Heart left ventricle (tissue), 16 donors: Measurements from ENCODE around the gene UBP1. TPM values are rescaled to one million over a fixed set of nuclear protein-coding genes. Genes with fewer than 3 reads are reported as not detected.
A peak's percentile ranks its signal among the peaks of the same experiment; 100 is the strongest.

Experiments used
- ATAC-seq, 4 donors: fragments of 200-7000 bp; cut with Tn5 transposase; one replicate each; pipeline ENCODE4 v1.9.1; 2020 to 2022; ENCODE audit warnings: moderate library complexity in 4 of 4, mild to moderate bottlenecking in 3 of 4, moderate number of reproducible peaks in 1 of 4
- DNase-seq, 5 donors: peaks; one replicate each; pipeline ENCODE4 v3.0.0-alpha.2; 2020
- H3K27ac ChIP-seq, 12 donors: fragments of 200-600 bp; sonication (generic) in 4 of 12; one replicate each; pipeline versions ENCODE4 v1.5.0 to v1.8.0; 2016 to 2022; ENCODE audit warnings: mild to moderate bottlenecking in 2 of 12
- H3K27me3 ChIP-seq, 9 donors: fragments of 200-600 bp; sonication (generic) in 2 of 9; one replicate each; pipeline versions ENCODE4 v1.5.1 to v1.8.0; 2016 to 2022; ENCODE audit warnings: mild to moderate bottlenecking in 3 of 9
- H3K36me3 ChIP-seq, 9 donors: fragments of 200-600 bp; sonication (generic) in 2 of 9; one replicate each; pipeline versions ENCODE4 v1.5.0 to v1.8.0; 2018 to 2022; ENCODE audit warnings: mild to moderate bottlenecking in 2 of 9
- H3K4me1 ChIP-seq, 12 donors: fragments of 200-600 bp; sonication (generic) in 4 of 12; one replicate each; pipeline versions ENCODE4 v1.5.0 to v1.8.0; 2016 to 2022; ENCODE audit warnings: mild to moderate bottlenecking in 3 of 12
- H3K4me3 ChIP-seq, 12 donors: fragments of 200-600 bp; sonication (generic) in 4 of 12; one replicate each; pipeline versions ENCODE4 v1.5.0 to v1.8.0; 2017 to 2022; ENCODE audit warnings: mild to moderate bottlenecking in 9 of 12, moderate library complexity in 4 of 12
- H3K9me3 ChIP-seq, 12 donors: fragments of 200-600 bp; sonication (generic) in 4 of 12; one replicate each; pipeline versions ENCODE4 v1.5.0 to v1.8.0; 2016 to 2022; ENCODE audit warnings: mild to moderate bottlenecking in 1 of 12
- CTCF ChIP-seq, 12 donors: fragments of 200-600 bp; sonication (generic) in 4 of 12; IDR thresholded peaks; one replicate each; pipeline versions ENCODE4 v1.5.0 to v1.8.0; 2018 to 2022; ENCODE audit warnings: antibody characterized with exemption in 12 of 12, mild to moderate bottlenecking in 5 of 12
- POLR2A ChIP-seq, 2 donors: fragments of 450-650 bp; IDR thresholded peaks; one replicate each; pipeline ENCODE4 v1.6.1; 2017; ENCODE audit warnings: antibody characterized with exemption in 2 of 2, mild to moderate bottlenecking in 2 of 2, moderate library complexity in 2 of 2
- WGBS, 4 donors: extraction: QIAGEN DNeasy Blood & Tissue Kit in 2 of 4; methylation state at CpG; one replicate each; pipeline versions ENCODE4 v1.1.5 to v1.1.7; 2013 to 2018; 5-methylcytosine and 5-hydroxymethylcytosine counted together
- intact Hi-C, 10 donors: fragments of 100-400 bp; cut with DNase I; formaldehyde crosslinking; loops; one replicate each; pipeline versions ENCODE4 v1.11.1 to v1.14.2; 2022
- polyA plus RNA-seq, 2 donors: library from polyadenylated mRNA; stranded (reverse); fragments of 200-250 nt; gene quantifications; one replicate each; pipeline ENCODE4 v1.2.3, GENCODE V29; 2013
- total RNA-seq, 9 donors: library from RNA; depleted of rRNA in 2 of 9; stranded (reverse); fragments of >200 nt in 2 of 9; fragmentation: NEBNext Ultra II Directional in 3 of 9; extraction: Animal tissue kit (Norgen Biotek cat#: 25700) in 3 of 9; gene quantifications; one replicate each; pipeline versions ENCODE4 v1.1.0 to v1.2.4, GENCODE V29; 2016 to 2023
- donor health status: ischemic (EF 13 %, LVEDD 7.1; RV severe dilation, severe dysfunction).
- donor health status: healthy with polysubstance abuse.
- donor health status: DM: no; HTN: yes; CAD: no.
- donor health status: DM: no; HTN: no; CAD: no.
- donor health status: ischemic (EF 25% LVEDD 6.9; RV normal size, moderate dysfunction).
- donor health status: ischemic (EF 25% LVEDD 5.7; RV mildly dilated, moderate dysfunction).
- donor health status: healthy.
- donor health status: DM: yes; HTN: yes; CAD: no.
- donor health status: ischemic (EF 35%, LVEDD 5.7; RV mildly dilated, moderate dysfunction).
- donor health status: nonischemic (EF 11% LVEDD 7.7; RV severe dilation, severe dysfunction).
- donor health status: DM: yes; HTN: yes; CAD: no.
- donor health status: PGD.
- donor health status: ischemic (EF 29% LVEDD 5.4; RV normal size, mild dysfunction).
- donor health status: nonischemic (EF 23%, LVEDD 6.1; RV moderate dilation, normal function).

Gene UBP1
- total and polyA plus RNA-seq, 11 donors, result 11.8 to 53.5 (median 42.0) TPM

- Histone ChIP-seq H3K27me3 (no peaks in the 10 kb centered on the region), H3K36me3 (peaks cover 0 to 5% (median 0%) of the 10 kb centered on the region in 9 donors), H3K27ac (no peak overlapping the region), H3K4me3 (no peak overlapping the region), H3K4me1 (peaks cover 0 to 8% (median 0%) of the 10 kb centered on the region in 12 donors), H3K9me3 (no peaks in the 10 kb centered on the region)
- intact Hi-C loops, result loop anchor here in 1 of 10 donors (5.0 kb wide), 1 partner anchor 222 kb away; no protein-coding TSS in a partner anchor
- ATAC-seq (no peak), DNase-seq (no peak)
- TF ChIP-seq POLR2A (IDR thresholded peaks at IDR 0.05), result no peak
- TF ChIP-seq CTCF (IDR thresholded peaks at IDR 0.05), result no peak
Measured at GRCh38 chr3:33364060-33364459, 76.1 kb downstream of the UBP1 start.

- DNase-seq, result no peak
- 90 to 93% (median 91%) methylated on average over 3 of the region's 3 CpGs for WGBS, 4 donors
- no peaks in the 10 kb centered on the region for H3K9me3 ChIP-seq
- no peak overlapping the region for H3K27ac ChIP-seq
- H3K27me3 ChIP-seq, result no peaks in the 10 kb centered on the region
- no peak for TF ChIP-seq POLR2A (IDR thresholded peaks at IDR 0.05)
- no peak for TF ChIP-seq CTCF (IDR thresholded peaks at IDR 0.05)
- intact Hi-C loops, result loop anchor here in 1 of 10 donors (5.0 kb wide), 1 partner anchor 221 kb away; no protein-coding TSS in a partner anchor
- H3K36me3 ChIP-seq, result peaks cover 0 to 5% (median 0%) of the 10 kb centered on the region in 9 donors
- no peak for ATAC-seq
- peaks cover 0 to 8% (median 0%) of the 10 kb centered on the region in 12 donors for H3K4me1 ChIP-seq
- H3K4me3 ChIP-seq, result no peak overlapping the region
Measured at GRCh38 chr3:33363113-33363800, 76.9 kb downstream of the UBP1 start.

- Histone ChIP-seq H3K27ac (no peak overlapping the region), H3K36me3 (no peaks in the 10 kb centered on the region), H3K4me3 (no peak overlapping the region), H3K9me3 (no peaks in the 10 kb centered on the region), H3K4me1 (peaks cover 0 to 11% (median 1%) of the 10 kb centered on the region in 12 donors), H3K27me3 (no peaks in the 10 kb centered on the region)
- TF ChIP-seq POLR2A (IDR thresholded peaks at IDR 0.05), result no peak
- no peak for TF ChIP-seq CTCF (IDR thresholded peaks at IDR 0.05)
- 30 to 44% (median 37%) methylated on average over 1 of the region's 1 CpG for WGBS, 4 donors
- ATAC-seq (no peak), DNase-seq (no peak)
- intact Hi-C loops, result loop anchor here in 1 of 10 donors (5.0 kb wide), 1 partner anchor 218 kb away; no protein-coding TSS in a partner anchor
Measured at GRCh38 chr3:33360136-33360825, 79.9 kb downstream of the UBP1 start.

GRCh38 chr3:33358172-33358781, 81.9 kb downstream of the UBP1 start:
- Histone ChIP-seq H3K27me3 (no peaks in the 10 kb centered on the region), H3K27ac (no peak overlapping the region), H3K4me3 (no peak overlapping the region), H3K36me3 (no peaks in the 10 kb centered on the region), H3K4me1 (peaks cover 0 to 13% (median 3%) of the 10 kb centered on the region in 12 donors), H3K9me3 (no peaks in the 10 kb centered on the region)
- ATAC-seq, result peak in 2 of 4 donors; percentile 15 to 26
- TF ChIP-seq POLR2A (IDR thresholded peaks at IDR 0.05), result no peak
- no peak for TF ChIP-seq CTCF (IDR thresholded peaks at IDR 0.05)
- DNase-seq, result no peak
- intact Hi-C loops, result no loop called here
- WGBS, 4 donors, result 61 to 68% (median 62%) methylated on average over 4 of the region's 4 CpGs
